AG04449 (cell line): ENCODE data around the gene TEAD1.

Experiments
- CTCF ChIA-PET: fragments of 350-600 bp; formaldehyde crosslinking; extraction: SDS; loops from one replicate; lab custom pipeline; 2021; ENCODE audit warnings: antibody characterized with exemption; lab: Yijun Ruan, JAX
- POLR2A ChIA-PET: fragments of 400-600, 350-600 bp; formaldehyde crosslinking; extraction: SDS; loops from one replicate; lab custom pipeline; 2020; ENCODE audit warnings: antibody characterized with exemption, inconsistent platforms; lab: Yijun Ruan, JAX
- DNase-seq: peaks from one replicate; pipeline ENCODE4 v3.0.0-alpha.2; 2010; ENCODE audit warnings: low read depth, low spot score
- H3K4me3 ChIP-seq: 2 replicates; pipeline ENCODE4 v1.5.1; 2011; ENCODE audit warnings: low read depth, mild to moderate bottlenecking, control low read depth, low read length
- TF ChIP-seq, protein P1 (sequence below): IDR thresholded peaks from one replicate; pipeline ENCODE4 v1.5.1; 2011; ENCODE audit warnings: mild to moderate bottlenecking, moderate library complexity, low read length, control low read depth, inconsistent platforms; ENCODE audit not compliant: insufficient read depth; ENCODE audit errors: missing control alignments

The TEAD1 gene

DNA sequence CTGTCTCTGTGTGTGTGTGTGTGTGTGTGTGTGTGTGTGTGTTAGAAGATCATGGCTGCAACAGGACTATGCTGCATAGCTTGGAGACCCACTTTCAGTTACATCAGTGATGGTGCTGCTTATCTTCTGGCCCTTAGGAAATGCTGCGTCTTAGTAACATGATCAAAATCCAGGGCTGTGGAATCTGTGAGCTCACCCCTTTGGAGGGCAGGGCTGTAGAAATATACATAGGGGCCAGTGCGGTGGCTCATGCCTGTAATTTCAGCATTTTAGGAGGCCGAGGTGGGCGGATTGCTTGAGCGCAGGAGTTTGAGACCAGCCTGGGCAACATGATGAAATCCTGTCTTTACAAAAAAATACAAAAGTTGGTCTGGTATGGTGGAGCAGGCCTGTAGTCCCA is 183.4 kb downstream of the TEAD1 start:
- ChIA-PET POLR2A (interaction anchor here (0.6 kb wide), 1 partner anchor 482 kb away, joined by 3 read pairs; no protein-coding TSS in a partner anchor), CTCF (interaction anchor here (0.9 to 1.6 kb wide), 4 partner anchors 8 to 16 kb away, joined by 3 to 5 read pairs (median 4); no protein-coding TSS in a partner anchor)

GRCh38 chr11:12859872-12860657 is 185.8 kb downstream of the TEAD1 start:
- CTCF ChIA-PET, result interaction anchor here (1.0 to 1.3 kb wide), 2 partner anchors 8 to 13 kb away, joined by 3 to 5 read pairs; no protein-coding TSS in a partner anchor
- POLR2A ChIA-PET, result no interaction called here
- TF ChIP-seq, protein P1, sequence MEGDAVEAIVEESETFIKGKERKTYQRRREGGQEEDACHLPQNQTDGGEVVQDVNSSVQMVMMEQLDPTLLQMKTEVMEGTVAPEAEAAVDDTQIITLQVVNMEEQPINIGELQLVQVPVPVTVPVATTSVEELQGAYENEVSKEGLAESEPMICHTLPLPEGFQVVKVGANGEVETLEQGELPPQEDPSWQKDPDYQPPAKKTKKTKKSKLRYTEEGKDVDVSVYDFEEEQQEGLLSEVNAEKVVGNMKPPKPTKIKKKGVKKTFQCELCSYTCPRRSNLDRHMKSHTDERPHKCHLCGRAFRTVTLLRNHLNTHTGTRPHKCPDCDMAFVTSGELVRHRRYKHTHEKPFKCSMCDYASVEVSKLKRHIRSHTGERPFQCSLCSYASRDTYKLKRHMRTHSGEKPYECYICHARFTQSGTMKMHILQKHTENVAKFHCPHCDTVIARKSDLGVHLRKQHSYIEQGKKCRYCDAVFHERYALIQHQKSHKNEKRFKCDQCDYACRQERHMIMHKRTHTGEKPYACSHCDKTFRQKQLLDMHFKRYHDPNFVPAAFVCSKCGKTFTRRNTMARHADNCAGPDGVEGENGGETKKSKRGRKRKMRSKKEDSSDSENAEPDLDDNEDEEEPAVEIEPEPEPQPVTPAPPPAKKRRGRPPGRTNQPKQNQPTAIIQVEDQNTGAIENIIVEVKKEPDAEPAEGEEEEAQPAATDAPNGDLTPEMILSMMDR, result no peak

More for the DNA sequence above, 183.4 kb downstream of the TEAD1 start:
- H3K4me3 ChIP-seq, result no peak overlapping the region
- no peak for DNase-seq
- TF ChIP-seq, protein P1, result no peak

GRCh38 chr11:12860827-12861226 is 186.6 kb downstream of the TEAD1 start:
- H3K4me3 ChIP-seq, result no peak overlapping the region
- DNase-seq, result peak; percentile 47
- TF ChIP-seq, protein P1, result no peak
- ChIA-PET POLR2A (no interaction called here), CTCF (no interaction called here)

More at GRCh38 chr11:12859872-12860657, 185.8 kb downstream of the TEAD1 start:
- DNase-seq, result no peak
- H3K4me3 ChIP-seq, result no peak overlapping the region

GRCh38 chr11:12862696-12863469 is 188.7 kb downstream of the TEAD1 start:
- TF ChIP-seq, protein P1, result no peak
- DNase-seq, result peak; percentile 49
- POLR2A ChIA-PET, result no interaction called here
- CTCF ChIA-PET, result interaction anchor here (1.3 kb wide), 1 partner anchor 11 kb away, joined by 5 read pairs; no protein-coding TSS in a partner anchor
- H3K4me3 ChIP-seq, result no peak overlapping the region

DNA sequence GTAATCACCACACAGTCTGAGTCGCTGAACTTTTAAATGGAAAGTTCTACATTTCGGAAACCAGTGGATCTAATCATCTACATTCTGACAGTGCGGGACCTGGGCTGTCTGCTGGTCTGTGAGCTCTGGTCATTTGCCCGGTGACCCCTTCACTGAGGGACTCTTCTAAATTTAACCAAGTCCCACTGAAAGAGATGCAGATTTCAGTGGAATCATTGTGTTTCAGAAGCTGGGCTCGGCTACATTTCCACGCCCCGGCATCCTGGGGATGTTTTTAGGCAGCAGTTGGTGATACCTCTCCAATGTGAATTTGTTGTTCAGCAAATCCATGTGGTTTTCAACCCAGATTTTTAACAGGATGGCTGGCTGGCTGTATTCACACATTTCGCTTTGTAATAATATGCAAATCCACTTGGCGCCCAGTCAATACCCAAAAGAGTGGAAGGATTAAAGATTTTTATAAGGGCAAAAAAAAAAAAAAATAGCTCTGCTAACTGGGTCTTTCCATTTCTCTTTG is 189.4 kb downstream of the TEAD1 start:
- TF ChIP-seq, protein P1, result no peak
- ChIA-PET POLR2A (no interaction called here), CTCF (interaction anchor here (0.8 to 4.1 kb wide), 6 partner anchors 11 to 576 kb away, joined by 3 to 18 read pairs (median 4); no protein-coding TSS in a partner anchor)
- DNase-seq, result no peak
- H3K4me3 ChIP-seq, result no peak overlapping the region
